Transverse colon (tissue), 4 donors: Measurements from ENCODE around the gene CACNA1C. TPM values are rescaled to one million over a fixed set of nuclear protein-coding genes. Genes with fewer than 3 reads are reported as not detected.

ENCODE experiments used
- DNase-seq: peaks from one replicate; pipeline ENCODE4 v3.0.0-alpha.2; 2019
- H3K27ac ChIP-seq, 4 donors: fragments of 200-600 bp; sonication (generic); 2 replicates each; pipeline ENCODE4 v1.5.1; 2016 to 2018; ENCODE audit warnings: inconsistent platforms in 4 of 4
- H3K27me3 ChIP-seq: fragments of 200-600 bp; sonication (generic); 2 replicates; pipeline ENCODE4 v1.5.1; 2017; ENCODE audit warnings: inconsistent platforms
- H3K36me3 ChIP-seq, 4 donors: fragments of 200-600 bp; sonication (generic); 2 replicates each; pipeline ENCODE4 v1.5.1; 2017 to 2019; ENCODE audit warnings: inconsistent platforms in 4 of 4
- H3K4me1 ChIP-seq, 4 donors: fragments of 200-600 bp; sonication (generic); 2 replicates each; pipeline ENCODE4 v1.5.1; 2017 to 2020; ENCODE audit warnings: inconsistent platforms in 4 of 4
- H3K4me3 ChIP-seq, 4 donors: fragments of 200-600 bp; sonication (generic); 1 replicate in 1 of 4; 2 replicates in 3 of 4; pipeline versions ENCODE4 v1.5.1 to v1.6.1; 2017 to 2019; ENCODE audit warnings: inconsistent platforms in 4 of 4
- H3K9me3 ChIP-seq, 2 donors: fragments of 200-600 bp; sonication (generic); 2 replicates each; pipeline ENCODE4 v1.5.1; 2017 to 2019; ENCODE audit warnings: inconsistent platforms in 2 of 2
- CTCF ChIP-seq, 5 experiments: fragments of 200-600 bp in 3 of 5; fragments of 450-650 bp in 2 of 5; sonication (generic) in 3 of 5; IDR thresholded peaks; 1 replicate in 2 of 5; 2 replicates in 3 of 5; pipeline ENCODE4 v1.5.1; 2016 to 2017; ENCODE audit warnings: antibody characterized with exemption in 5 of 5, inconsistent platforms in 3 of 5, mild to moderate bottlenecking in 2 of 5, moderate library complexity in 1 of 5
- EP300 ChIP-seq: sonication (generic); formaldehyde crosslinking; IDR thresholded peaks from one replicate; pipeline ENCODE4 v1.6.1; 2017; ENCODE audit warnings: antibody characterized with exemption, low read depth
- POLR2A ChIP-seq: fragments of 450-650 bp; IDR thresholded peaks from one replicate; pipeline ENCODE4 v1.6.1; 2016; ENCODE audit warnings: antibody characterized with exemption, mild to moderate bottlenecking, moderate library complexity
- POLR2AphosphoS5 ChIP-seq, 3 donors: sonication (generic); formaldehyde crosslinking; IDR thresholded peaks; one replicate each; pipeline ENCODE4 v1.6.1; 2016; ENCODE audit warnings: antibody characterized with exemption in 3 of 3
- WGBS, 2 donors: methylation state at CpG; one replicate each; pipeline ENCODE4 v1.1.5; 2018; ENCODE audit warnings: low coverage in 1 of 2; 5-methylcytosine and 5-hydroxymethylcytosine counted together
- in situ Hi-C, 4 donors: fragments of 200-750 bp; cut with MboI; loops; one replicate each; pipeline versions ENCODE4 v1.15.0 to v1.15.1; 2017; ENCODE audit warnings: low sequenced_read_pairs in 3 of 4, low pct_ligation_motif_present in 1 of 4, low pct_unique_long_range_greater_than_20kb in 1 of 4
- intact Hi-C: fragments of 100-400 bp; cut with DNase I; formaldehyde crosslinking; loops from one replicate; pipeline ENCODE4 v1.15.1; 2023; ENCODE audit warnings: low total_unique reads
- total RNA-seq, 4 donors: library from RNA; depleted of rRNA; stranded (reverse); fragments of >200 nt; gene quantifications; one replicate each; pipeline ENCODE4 v1.1.0, GENCODE V29; 2016

CACNA1C gene
- total RNA-seq, 4 donors from 2014 or later: 18.8 to 35.2 (median 24.8) TPM

GRCh38 chr12:2557597-2557996 lies 504.8 kb downstream of the CACNA1C start:
- no peak overlapping the region for H3K27ac ChIP-seq
- 85% methylated on average over 3 of the region's 3 CpGs; no CpG with 5 or more reads in 1 of the 2 donors for WGBS, 2 donors
- no peaks in the 10 kb centered on the region for H3K27me3 ChIP-seq
- H3K4me1 ChIP-seq: no peaks in the 10 kb centered on the region
- in situ Hi-C loops: loop anchor here in 1 of 4 donors (25.0 kb wide), 1 partner anchor 495 kb away; the partner anchor contains the start of gene CACNA1C
- no peak for DNase-seq
- no peak overlapping the region for H3K4me3 ChIP-seq
- H3K36me3 ChIP-seq: no peaks in the 10 kb centered on the region
- H3K9me3 ChIP-seq: no peaks in the 10 kb centered on the region
- TF ChIP-seq EP300: no peak
- TF ChIP-seq POLR2A: no peak
- no peak for TF ChIP-seq CTCF (IDR thresholded peaks at IDR 0.05)
- no peak for TF ChIP-seq POLR2AphosphoS5 (IDR thresholded peaks at IDR 0.05)
- intact Hi-C loops: loop anchor here (5.0 to 10.0 kb wide), 2 partner anchors 423 to 1945 kb away; no protein-coding TSS in a partner anchor

- H3K4me1 ChIP-seq: no peaks in the 10 kb centered on the region
- TF ChIP-seq EP300: no peak
- no peak for TF ChIP-seq POLR2A
- no peak for TF ChIP-seq CTCF (IDR thresholded peaks at IDR 0.05)
- TF ChIP-seq POLR2AphosphoS5 (IDR thresholded peaks at IDR 0.05): no peak
- 69% methylated on average over 6 of the region's 6 CpGs; no CpG with 5 or more reads in 1 of the 2 donors for WGBS, 2 donors
- no peaks in the 10 kb centered on the region for H3K36me3 ChIP-seq
- no peak overlapping the region for H3K4me3 ChIP-seq
- no peaks in the 10 kb centered on the region for H3K9me3 ChIP-seq
- H3K27ac ChIP-seq: no peak overlapping the region
- intact Hi-C loops (loop anchor here (5.0 to 10.0 kb wide), 2 partner anchors 425 to 1948 kb away; no protein-coding TSS in a partner anchor), in situ Hi-C loops (loop anchor here in 1 of 4 donors (25.0 kb wide), 1 partner anchor 498 kb away; the partner anchor contains the start of gene CACNA1C)
- H3K27me3 ChIP-seq: no peaks in the 10 kb centered on the region
- no peak for DNase-seq
These were observed 507.1 kb downstream of the CACNA1C start for GRCh38 chr12:2559931-2560330.

GRCh38 chr12:2560356-2560755 lies 507.6 kb downstream of the CACNA1C start:
- in situ Hi-C loops: loop anchor here in 1 of 4 donors (25.0 kb wide), 1 partner anchor 498 kb away; the partner anchor contains the start of gene CACNA1C
- Histone ChIP-seq H3K27ac (no peak overlapping the region), H3K36me3 (no peaks in the 10 kb centered on the region), H3K9me3 (no peaks in the 10 kb centered on the region), H3K27me3 (no peaks in the 10 kb centered on the region), H3K4me1 (no peaks in the 10 kb centered on the region), H3K4me3 (no peak overlapping the region)
- 78 to 81% methylated on average over 4 of the region's 4 CpGs for WGBS, 2 donors
- intact Hi-C loops: no loop called here
- TF ChIP-seq POLR2AphosphoS5 (IDR thresholded peaks at IDR 0.05) (no peak), CTCF (IDR thresholded peaks at IDR 0.05) (no peak), EP300 (no peak), POLR2A (no peak)
- DNase-seq: no peak

GRCh38 chr12:2561367-2561766 lies 508.6 kb downstream of the CACNA1C start:
- WGBS, 2 donors: 82 to 83% methylated on average over 1 to 10 of the region's 10 CpGs
- Histone ChIP-seq H3K9me3 (no peaks in the 10 kb centered on the region), H3K27me3 (no peaks in the 10 kb centered on the region), H3K36me3 (no peaks in the 10 kb centered on the region), H3K4me3 (no peak overlapping the region), H3K4me1 (no peaks in the 10 kb centered on the region), H3K27ac (no peak overlapping the region)
- no peak for DNase-seq
- TF ChIP-seq POLR2AphosphoS5 (IDR thresholded peaks at IDR 0.05): no peak
- TF ChIP-seq CTCF (IDR thresholded peaks at IDR 0.05): no peak
- no peak for TF ChIP-seq EP300
- no peak for TF ChIP-seq POLR2A
- in situ Hi-C loops (loop anchor here in 1 of 4 donors (25.0 kb wide), 1 partner anchor 499 kb away; the partner anchor contains the start of gene CACNA1C), intact Hi-C loops (no loop called here)
